A549 (cell line): Measurements from ENCODE around the gene PPP3CA.

ENCODE experiments used
- CTCF ChIP-seq: fragments of >200 bp; sonication (Bioruptor Twin); formaldehyde crosslinking; IDR thresholded peaks from 3 replicates; pipeline ENCODE4 v1.5.1; 2016
- E2F6 ChIP-seq: IDR thresholded peaks from 2 replicates; pipeline ENCODE4 v1.6.1; 2012; ENCODE audit warnings: low read depth, borderline replicate concordance
- HEYL ChIP-seq: fragments of 250-450 bp; sonication (Bioruptor Pico); IDR thresholded peaks from 2 replicates; pipeline ENCODE4 v1.8.0; 2021; ENCODE audit warnings: mild to moderate bottlenecking, moderate library complexity
- MAZ ChIP-seq: fragments of 150-350 bp; IDR thresholded peaks from 2 replicates; pipeline ENCODE4 v1.6.1; 2014; ENCODE audit warnings: antibody characterized with exemption, low read depth, low read length, borderline replicate concordance
- POLR2A ChIP-seq: IDR thresholded peaks from 2 replicates; pipeline ENCODE4 v1.6.1; 2012; ENCODE audit warnings: mild to moderate bottlenecking, low read length

- TF ChIP-seq POLR2A = no peak
- no peak for TF ChIP-seq CTCF
- TF ChIP-seq E2F6 = no peak
- no peak for TF ChIP-seq MAZ
- TF ChIP-seq HEYL (CRISPR knock-in tag) = no peak
These were observed 314.8 kb downstream of the PPP3CA start for GRCh38 chr4:101032541-101032940.
